Tibial artery (tissue), 4 donors: ENCODE measurements around the gene WDR86.

Experiments used
- DNase-seq, 2 donors: peaks; one replicate each; pipeline ENCODE4 v3.0.0-alpha.2; 2019
- H3K27ac ChIP-seq, 2 donors: fragments of 200-600 bp; sonication (generic) in 1 of 2; 1 replicate in 1 of 2; 2 replicates in 1 of 2; pipeline ENCODE4 v1.5.1; 2018 to 2019; ENCODE audit warnings: mild to moderate bottlenecking in 1 of 2
- H3K27me3 ChIP-seq, 2 donors: fragments of 200-600 bp; sonication (generic) in 1 of 2; one replicate each; pipeline versions ENCODE4 v1.5.1 to v1.6.0; 2016 to 2019
- H3K36me3 ChIP-seq, 3 donors: fragments of 200-600 bp; sonication (generic) in 2 of 3; one replicate each; pipeline ENCODE4 v1.5.1; 2016 to 2019; ENCODE audit warnings: mild to moderate bottlenecking in 2 of 3
- H3K4me1 ChIP-seq, 4 donors: fragments of 200-600 bp; sonication (generic) in 2 of 4; 1 replicate in 3 of 4; 2 replicates in 1 of 4; pipeline ENCODE4 v1.5.1; 2016 to 2019
- H3K4me3 ChIP-seq, 2 donors: fragments of 200-600 bp; sonication (generic) in 1 of 2; 1 replicate in 1 of 2; 2 replicates in 1 of 2; pipeline ENCODE4 v1.5.1; 2018 to 2019; ENCODE audit warnings: mild to moderate bottlenecking in 2 of 2
- H3K9me3 ChIP-seq, 3 donors: fragments of 200-600 bp; sonication (generic) in 1 of 3; one replicate each; pipeline ENCODE4 v1.5.1; 2016 to 2019
- intact Hi-C: fragments of 100-400 bp; cut with DNase I; formaldehyde crosslinking; loops from one replicate; pipeline ENCODE4 v1.15.0; 2023; ENCODE audit warnings: low total_unique reads
- TF ChIP-seq, protein P1 (sequence below), 2 experiments: fragments of 200-600 bp in 1 of 2; fragments of 450-650 bp in 1 of 2; IDR thresholded peaks; one replicate each; pipeline ENCODE4 v1.5.1; 2017 to 2019; ENCODE audit warnings: antibody characterized with exemption in 2 of 2, mild to moderate bottlenecking in 1 of 2, moderate library complexity in 1 of 2

The WDR86 gene

DNA sequence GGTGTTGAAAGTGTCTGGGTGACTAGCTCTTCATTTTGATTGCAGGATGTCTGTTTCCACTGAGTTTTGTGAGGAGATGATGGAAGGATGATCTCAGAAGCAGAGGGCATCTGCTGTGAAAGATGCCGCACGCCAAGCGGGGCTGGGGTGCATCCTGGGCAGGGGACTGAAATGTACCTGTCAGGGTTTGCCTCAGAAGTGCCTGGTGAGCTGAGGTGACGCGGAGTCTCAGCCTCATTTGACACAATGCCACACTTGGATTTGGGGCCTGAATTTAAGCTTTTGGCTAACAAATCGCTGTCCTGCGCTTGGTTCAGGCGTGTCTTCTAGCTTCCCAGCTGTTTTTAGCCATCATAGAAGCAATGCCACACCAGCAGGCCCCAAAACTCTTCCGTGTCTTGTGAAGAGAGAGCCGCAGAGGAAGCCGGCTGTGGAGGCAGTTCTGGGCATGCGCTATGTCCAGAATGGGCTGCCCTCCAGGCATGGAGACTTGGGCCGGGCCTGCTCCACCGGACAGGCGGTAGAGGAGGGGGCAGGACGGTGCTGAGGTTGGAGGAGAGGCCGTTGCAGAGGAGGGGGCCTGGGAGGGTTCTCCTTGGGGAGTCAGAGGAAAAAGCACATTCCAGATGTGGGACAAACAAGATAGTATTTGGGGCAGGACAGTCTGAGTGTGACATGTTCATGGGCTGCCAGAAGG, 31.2 kb downstream of the WDR86 start:
- no peak for DNase-seq
- Histone ChIP-seq H3K9me3 (no peaks in the 10 kb centered on the region), H3K36me3 (peaks cover 35 to 69% (median 48%) of the 10 kb centered on the region in 3 donors), H3K4me1 (peaks cover 0 to 18% (median 14%) of the 10 kb centered on the region in 4 donors), H3K4me3 (no peak overlapping the region), H3K27ac (no peak overlapping the region), H3K27me3 (peaks cover 0 to 14% of the 10 kb centered on the region in 2 donors)
- intact Hi-C loops: loop anchor here (10.0 kb wide), 1 partner anchor 386 kb away; no protein-coding TSS in a partner anchor
- TF ChIP-seq, protein P1, sequence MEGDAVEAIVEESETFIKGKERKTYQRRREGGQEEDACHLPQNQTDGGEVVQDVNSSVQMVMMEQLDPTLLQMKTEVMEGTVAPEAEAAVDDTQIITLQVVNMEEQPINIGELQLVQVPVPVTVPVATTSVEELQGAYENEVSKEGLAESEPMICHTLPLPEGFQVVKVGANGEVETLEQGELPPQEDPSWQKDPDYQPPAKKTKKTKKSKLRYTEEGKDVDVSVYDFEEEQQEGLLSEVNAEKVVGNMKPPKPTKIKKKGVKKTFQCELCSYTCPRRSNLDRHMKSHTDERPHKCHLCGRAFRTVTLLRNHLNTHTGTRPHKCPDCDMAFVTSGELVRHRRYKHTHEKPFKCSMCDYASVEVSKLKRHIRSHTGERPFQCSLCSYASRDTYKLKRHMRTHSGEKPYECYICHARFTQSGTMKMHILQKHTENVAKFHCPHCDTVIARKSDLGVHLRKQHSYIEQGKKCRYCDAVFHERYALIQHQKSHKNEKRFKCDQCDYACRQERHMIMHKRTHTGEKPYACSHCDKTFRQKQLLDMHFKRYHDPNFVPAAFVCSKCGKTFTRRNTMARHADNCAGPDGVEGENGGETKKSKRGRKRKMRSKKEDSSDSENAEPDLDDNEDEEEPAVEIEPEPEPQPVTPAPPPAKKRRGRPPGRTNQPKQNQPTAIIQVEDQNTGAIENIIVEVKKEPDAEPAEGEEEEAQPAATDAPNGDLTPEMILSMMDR (IDR thresholded peaks at IDR 0.05): no peak

DNA sequence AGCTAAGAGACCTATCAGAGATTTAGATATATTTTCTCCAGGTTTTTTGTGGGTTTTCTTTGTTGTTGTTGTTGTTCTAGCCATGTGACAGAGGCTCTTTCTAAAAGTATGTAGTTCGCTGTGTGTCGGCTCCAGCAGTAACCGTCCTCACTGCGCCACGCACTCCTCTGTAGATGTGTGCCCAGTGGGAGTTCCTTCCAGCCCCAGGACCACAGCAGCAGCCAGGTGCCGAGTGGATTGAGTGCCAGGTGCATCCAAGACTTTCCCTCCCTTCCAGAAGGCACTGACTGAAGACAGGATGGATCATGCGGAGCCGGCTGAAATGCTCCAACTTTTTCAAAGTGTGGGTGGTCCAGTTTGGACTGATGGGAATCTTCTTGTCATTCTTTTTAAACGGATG, 31.8 kb downstream of the WDR86 start:
- peaks cover 42 to 72% (median 54%) of the 10 kb centered on the region in 3 donors for H3K36me3 ChIP-seq
- no peak overlapping the region for H3K4me3 ChIP-seq
- peaks cover 0 to 14% of the 10 kb centered on the region in 2 donors for H3K27me3 ChIP-seq
- TF ChIP-seq, protein P1 (IDR thresholded peaks at IDR 0.05): no peak
- peaks cover 0 to 18% (median 14%) of the 10 kb centered on the region in 4 donors for H3K4me1 ChIP-seq
- DNase-seq: no peak
- H3K9me3 ChIP-seq: no peaks in the 10 kb centered on the region
- H3K27ac ChIP-seq: no peak overlapping the region
- intact Hi-C loops: loop anchor here (10.0 kb wide), 1 partner anchor 387 kb away; no protein-coding TSS in a partner anchor

DNA sequence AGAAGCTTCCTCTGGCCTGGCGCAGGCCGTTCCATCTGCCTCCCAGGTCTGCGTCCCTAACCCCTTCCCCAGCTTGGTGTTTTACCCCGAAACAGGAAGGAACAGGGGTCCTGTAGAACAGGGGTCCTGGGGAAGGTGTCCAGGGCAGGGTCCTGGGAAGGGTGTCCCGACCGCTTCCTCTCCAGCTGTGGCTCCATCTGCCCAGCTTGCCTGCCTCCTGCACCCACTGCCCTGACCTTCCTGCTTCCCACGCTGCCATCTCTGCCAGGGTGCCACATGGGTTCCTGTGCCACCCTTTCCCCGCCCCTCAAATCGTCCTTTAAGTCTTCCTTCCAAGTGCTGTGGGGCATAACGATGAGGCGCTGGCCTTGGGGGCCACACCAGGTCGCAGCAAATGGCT, 32.4 kb downstream of the WDR86 start:
- intact Hi-C loops: loop anchor here (10.0 kb wide), 1 partner anchor 387 kb away; no protein-coding TSS in a partner anchor
- H3K36me3 ChIP-seq: peaks cover 46 to 76% (median 60%) of the 10 kb centered on the region in 3 donors
- no peaks in the 10 kb centered on the region for H3K9me3 ChIP-seq
- no peak overlapping the region for H3K27ac ChIP-seq
- peaks cover 0 to 11% of the 10 kb centered on the region in 2 donors for H3K27me3 ChIP-seq
- no peak overlapping the region for H3K4me3 ChIP-seq
- DNase-seq: no peak
- H3K4me1 ChIP-seq: peaks cover 0 to 18% (median 13%) of the 10 kb centered on the region in 4 donors
- TF ChIP-seq, protein P1 (IDR thresholded peaks at IDR 0.05): no peak

DNA sequence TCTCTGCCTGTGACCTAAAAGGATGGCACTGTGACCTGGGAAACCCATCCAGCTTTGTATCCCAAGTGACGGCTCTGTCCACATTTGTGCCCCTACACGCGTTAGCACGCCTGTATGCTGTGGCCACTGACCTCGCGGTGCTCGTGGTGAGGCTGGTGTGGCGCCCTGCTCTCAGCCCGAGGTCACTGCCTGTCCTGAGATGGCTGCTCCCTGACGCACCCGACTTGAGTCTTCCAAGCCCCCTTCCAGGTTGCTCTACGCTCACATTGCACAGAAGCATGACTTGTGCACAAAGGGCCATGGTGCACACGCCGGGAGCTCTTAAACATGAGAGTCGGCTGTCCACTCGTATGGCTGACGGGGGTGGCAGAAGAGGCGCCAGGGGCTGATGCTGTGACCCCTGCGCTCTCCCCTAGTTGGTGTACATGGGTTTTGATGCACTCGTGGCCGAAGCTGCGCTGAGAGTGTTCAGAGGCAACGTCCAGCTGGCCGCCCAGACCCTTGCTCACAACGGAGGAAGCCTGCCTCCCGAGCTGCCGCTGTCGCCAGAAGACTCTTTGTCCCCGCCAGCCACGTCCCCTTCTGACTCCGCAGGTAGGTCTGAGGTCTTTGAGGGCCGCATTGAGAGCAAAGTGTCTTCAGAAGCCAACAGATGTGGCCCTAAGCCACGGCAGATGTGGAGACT, 33.5 kb downstream of the WDR86 start:
- intact Hi-C loops: loop anchor here (10.0 kb wide), 1 partner anchor 388 kb away; no protein-coding TSS in a partner anchor

DNA sequence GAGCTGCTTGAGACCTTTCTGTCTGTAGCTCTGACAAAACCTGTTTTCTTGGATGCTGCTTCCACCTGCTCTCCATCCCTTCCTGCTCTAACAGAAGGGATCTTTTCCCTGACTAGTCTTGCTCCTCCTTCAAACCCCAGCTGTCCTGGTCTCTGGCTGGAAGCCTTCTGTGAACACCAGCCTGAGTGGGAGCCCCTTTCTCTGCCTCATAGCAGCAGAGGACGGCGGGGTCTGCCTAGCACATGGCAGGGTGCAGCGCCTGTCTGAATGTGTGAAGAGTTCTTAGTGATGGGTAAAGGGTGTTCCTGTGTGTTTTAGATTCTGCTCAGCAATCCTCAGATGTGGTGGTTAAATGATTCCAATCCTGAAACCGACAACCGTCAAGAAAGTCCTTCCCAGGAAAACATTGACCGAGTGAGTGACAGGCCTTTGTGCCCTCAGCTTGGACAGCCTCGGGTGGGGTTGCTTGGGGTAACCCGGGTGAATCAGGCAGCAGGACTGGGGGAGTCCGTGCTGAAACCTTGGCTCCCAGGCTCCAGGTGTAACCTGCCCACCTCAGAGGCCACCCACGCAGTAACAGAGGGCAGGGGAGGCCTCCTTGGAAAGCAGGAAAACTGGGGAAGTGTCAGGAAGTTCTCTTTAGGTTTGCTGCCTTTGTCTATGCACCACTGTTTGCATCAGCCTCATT, 34.2 kb downstream of the WDR86 start:
- intact Hi-C loops: loop anchor here (10.0 kb wide), 1 partner anchor 389 kb away; no protein-coding TSS in a partner anchor
- Histone ChIP-seq H3K9me3 (no peaks in the 10 kb centered on the region), H3K4me1 (peaks cover 0 to under 1% (median 0%) of the 10 kb centered on the region in 4 donors), H3K36me3 (peaks cover 46 to 90% (median 73%) of the 10 kb centered on the region in 3 donors), H3K27ac (no peak overlapping the region), H3K4me3 (no peak overlapping the region), H3K27me3 (no peaks in the 10 kb centered on the region)
- DNase-seq: no peak
- TF ChIP-seq, protein P1 (IDR thresholded peaks at IDR 0.05): no peak

More for the DNA sequence above, 33.5 kb downstream of the WDR86 start:
- DNase-seq: no peak
- Histone ChIP-seq H3K36me3 (peaks cover 46 to 83% (median 69%) of the 10 kb centered on the region in 3 donors), H3K4me3 (no peak overlapping the region), H3K27me3 (peaks cover 0 to under 1% of the 10 kb centered on the region in 2 donors), H3K4me1 (peaks cover 0 to 8% (median 5%) of the 10 kb centered on the region in 4 donors), H3K9me3 (no peaks in the 10 kb centered on the region), H3K27ac (no peak overlapping the region)
- TF ChIP-seq, protein P1 (IDR thresholded peaks at IDR 0.05): no peak
